Fibroblast of the aortic adventitia (primary cell): Measurements from ENCODE around the gene CDH22. TPM values are rescaled to one million over a fixed set of nuclear protein-coding genes. Genes with fewer than 3 reads are reported as not detected.

Experiments
- DNase-seq: peaks from one replicate; pipeline ENCODE4 v3.0.0-alpha.2; 2010; ENCODE audit warnings: low read depth
- H3K4me3 ChIP-seq: 2 replicates; pipeline ENCODE4 v1.5.1; 2011; ENCODE audit warnings: low read depth, mild to moderate bottlenecking, control low read depth, low read length, moderate library complexity
- CTCF ChIP-seq: IDR thresholded peaks from 2 replicates; pipeline ENCODE4 v1.5.1; 2011; ENCODE audit warnings: mild to moderate bottlenecking, low read length, control low read depth, inconsistent platforms; ENCODE audit not compliant: insufficient read depth
- total RNA-seq: library from RNA; depleted of rRNA; stranded (reverse); fragments of >200 nt; gene quantifications from 2 replicates; pipeline ENCODE4 v1.2.3, GENCODE V29; 2012; ENCODE audit warnings: low replicate concordance

CDH22 gene
- total RNA-seq, 1 donor, result not detected

GRCh38 chr20:46137816-46138215, 170.5 kb downstream of the CDH22 start:
- H3K4me3 ChIP-seq, result no peak overlapping the region
- DNase-seq, result no peak
- TF ChIP-seq CTCF, result no peak

GRCh38 chr20:46135856-46136633, 172.3 kb downstream of the CDH22 start:
- no peak for DNase-seq
- no peak overlapping the region for H3K4me3 ChIP-seq
- TF ChIP-seq CTCF, result no peak

DNA sequence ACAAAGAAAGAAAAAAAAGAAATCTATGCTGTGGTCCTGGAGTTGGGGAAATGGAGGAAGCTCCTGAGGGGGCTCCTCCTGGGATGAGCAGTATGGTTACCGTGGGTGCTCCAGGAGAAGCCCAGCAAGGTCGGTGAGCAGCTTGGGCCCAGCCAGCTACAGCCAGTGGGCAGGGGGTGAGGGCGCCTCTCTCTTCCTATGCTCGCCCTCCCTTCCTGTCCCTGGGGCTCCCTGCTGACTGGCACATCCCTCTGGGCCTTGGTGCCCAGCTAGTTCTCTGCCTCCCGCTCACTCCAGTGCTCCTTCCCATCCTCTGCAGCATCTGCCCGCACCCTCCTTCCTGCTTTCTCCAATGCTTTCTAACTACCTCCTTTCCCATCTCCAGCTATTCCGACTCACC, 173.6 kb downstream of the CDH22 start:
- H3K4me3 ChIP-seq, result no peak overlapping the region
- no peak for TF ChIP-seq CTCF
- DNase-seq, result no peak

DNA sequence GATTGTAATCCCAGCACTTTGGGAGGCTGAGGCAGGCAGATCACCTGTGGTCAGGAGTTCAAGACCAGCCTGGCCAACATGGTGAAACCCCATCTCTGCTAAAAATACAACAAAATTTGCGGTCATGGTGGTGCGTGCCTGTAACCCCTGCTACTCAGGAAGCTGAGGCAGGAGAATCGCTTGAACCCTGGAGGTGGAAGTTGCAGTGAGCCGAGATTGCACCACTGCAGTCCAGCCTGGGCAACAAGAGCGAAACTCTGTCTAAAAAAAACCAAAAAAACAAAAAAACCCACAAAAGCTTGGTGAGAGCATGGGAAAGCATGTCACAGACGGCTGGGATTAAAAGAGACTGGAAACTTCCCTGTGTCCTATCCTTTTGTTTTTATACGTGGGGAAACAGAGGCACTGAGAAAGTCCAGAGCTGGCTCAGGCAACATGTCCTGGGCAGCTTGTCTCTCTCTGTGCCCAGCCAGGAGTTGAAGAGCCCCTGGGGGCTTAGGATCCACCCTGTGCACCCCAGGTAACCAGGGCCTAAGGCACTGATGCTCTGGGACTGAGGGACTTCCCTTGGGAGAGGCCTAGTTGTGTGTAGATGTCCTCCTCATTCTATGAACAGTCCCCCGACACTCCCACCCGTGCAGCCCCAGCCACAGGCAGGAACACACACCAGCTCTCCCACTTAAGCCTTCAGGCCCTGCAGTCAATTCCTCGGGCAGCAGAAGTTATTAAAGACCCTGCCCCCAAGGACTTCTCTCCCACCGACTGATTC, 174.2 kb downstream of the CDH22 start:
- no peak for DNase-seq

DNA sequence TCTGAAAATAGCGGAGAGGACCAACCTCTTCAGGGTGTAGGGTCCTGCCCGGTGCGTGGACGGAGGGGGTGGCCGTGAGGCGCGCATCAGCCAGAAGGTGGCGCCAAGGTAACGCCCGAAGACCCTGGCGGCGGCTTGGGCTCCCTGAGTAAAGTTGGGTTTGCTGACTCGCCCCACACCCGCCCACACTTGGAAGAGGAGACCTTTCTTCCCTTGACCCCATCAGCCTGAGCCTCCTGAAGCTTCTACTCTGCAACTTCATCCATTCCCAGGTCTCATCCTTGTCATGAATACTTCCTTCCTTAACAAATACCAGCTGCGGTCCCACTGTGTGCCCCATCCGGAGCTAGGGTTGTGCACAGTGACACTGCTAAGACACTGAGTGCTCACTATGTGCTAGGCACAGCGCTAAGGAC, 175.6 kb downstream of the CDH22 start:
- peak; percentile 88 for TF ChIP-seq CTCF
- DNase-seq, result peak; percentile 61
- H3K4me3 ChIP-seq, result no peak overlapping the region

More for the DNA sequence above, 174.2 kb downstream of the CDH22 start:
- no peak for TF ChIP-seq CTCF
- H3K4me3 ChIP-seq, result no peak overlapping the region

GRCh38 chr20:46131396-46131795, 176.9 kb downstream of the CDH22 start:
- H3K4me3 ChIP-seq, result no peak overlapping the region
- DNase-seq, result peak; percentile 80
- no peak for TF ChIP-seq CTCF
